K562 (cell line): Measurements from ENCODE around the gene ELF3. TPM values are rescaled to one million over a fixed set of nuclear protein-coding genes. Genes with fewer than 3 reads are reported as not detected.

Experiments
- CREM ChIP-seq: IDR thresholded peaks from 2 replicates; pipeline ENCODE4 v1.6.1; 2014; ENCODE audit warnings: antibody characterized with exemption, low read depth
- FOXK1 ChIP-seq: sonication (generic); formaldehyde crosslinking; IDR thresholded peaks from 2 replicates; pipeline ENCODE4 v1.8.0; 2022; ENCODE audit warnings: missing genetic modification reagents, mild to moderate bottlenecking, borderline replicate concordance
- FOXM1 ChIP-seq, 2 experiments: fragments of 450-650 bp in 1 of 2; sonication (generic) in 1 of 2; formaldehyde crosslinking in 1 of 2; IDR thresholded peaks; 2 replicates each; pipeline versions ENCODE4 v1.6.1 to v1.9.0; 2017 to 2022; ENCODE audit warnings: low read depth in 2 of 2, mild to moderate bottlenecking in 2 of 2, missing genetic modification reagents in 1 of 2, moderate library complexity in 1 of 2
- HNRNPUL1 ChIP-seq: fragments of 200-400 bp; formaldehyde crosslinking; IDR thresholded peaks from 2 replicates; pipeline ENCODE4 v1.6.1; 2017; ENCODE audit warnings: low read length
- PRPF4 ChIP-seq: fragments of 200-400 bp; formaldehyde crosslinking; IDR thresholded peaks from one replicate; pipeline ENCODE4 v1.6.1; 2017; ENCODE audit warnings: low read length, low read depth, mild to moderate bottlenecking; ENCODE audit not compliant: insufficient read depth, poor library complexity, severe bottlenecking
- REST ChIP-seq, 2 experiments: fragments of 450-650 bp; formaldehyde crosslinking in 1 of 2; IDR thresholded peaks; 2 replicates each; pipeline versions ENCODE4 v1.4.0 to v1.6.1; 2014 to 2020; ENCODE audit warnings: mild to moderate bottlenecking in 2 of 2, borderline replicate concordance in 1 of 2, low read depth in 1 of 2
- SMARCC2 ChIP-seq: fragments of 450-650 bp; IDR thresholded peaks from 2 replicates; pipeline ENCODE4 v1.6.1; 2017; ENCODE audit warnings: antibody characterized with exemption, moderate library complexity, mild to moderate bottlenecking, low read depth
- TOE1 ChIP-seq, 2 experiments: fragments of 450-650 bp in 1 of 2; sonication (generic) in 1 of 2; formaldehyde crosslinking in 1 of 2; IDR thresholded peaks; 2 replicates each; pipeline versions ENCODE4 v1.7.1 to v1.8.0; 2016 to 2022; ENCODE audit warnings: borderline replicate concordance in 2 of 2, mild to moderate bottlenecking in 2 of 2, antibody characterized with exemption in 1 of 2, inconsistent platforms in 1 of 2, low read depth in 1 of 2, missing genetic modification reagents in 1 of 2, moderate library complexity in 1 of 2
- ZNF146 ChIP-seq: IDR thresholded peaks from one replicate; pipeline ENCODE4 v1.6.1; 2018; ENCODE audit warnings: missing compliant biosample characterization; ENCODE audit not compliant: unreplicated experiment
- ZNF239 ChIP-seq: fragments of 250-450 bp; sonication (Bioruptor Pico); IDR thresholded peaks from 2 replicates; pipeline ENCODE4 v1.4.0; 2020; ENCODE audit warnings: mild to moderate bottlenecking
- ZNF639 ChIP-seq, 2 experiments: fragments of 200-800 bp in 1 of 2; sonication (Bioruptor generic) in 1 of 2; sonication (generic) in 1 of 2; formaldehyde crosslinking in 1 of 2; IDR thresholded peaks in 1 of 2; conservative IDR thresholded peaks in 1 of 2; 2 replicates each; pipeline versions ENCODE4 v1.5.0 to v1.6.1; 2016 to 2020; ENCODE audit warnings: missing compliant biosample characterization in 1 of 2, missing genetic modification characterization in 1 of 2, missing genetic modification reagents in 1 of 2
- ZNF740 ChIP-seq, 3 experiments: fragments of 200-800 bp in 1 of 3; sonication (Bioruptor generic) in 1 of 3; sonication (generic) in 1 of 3; formaldehyde crosslinking in 1 of 3; IDR thresholded peaks; 2 replicates each; pipeline versions ENCODE4 v1.6.1 to v1.8.0; 2016 to 2022; ENCODE audit warnings: mild to moderate bottlenecking in 2 of 3, missing compliant biosample characterization in 2 of 3, missing genetic modification characterization in 2 of 3, missing genetic modification reagents in 1 of 3
- polyA plus RNA-seq, 8 experiments: library from polyadenylated mRNA; depleted of rRNA in 4 of 8; stranded (reverse) in 5 of 8; unstranded in 3 of 8; fragments of >200 nt; fragmentation: Nextera tagmentation in 2 of 8; fragmentation: Illumina TruSeq in 1 of 8; extraction: Ambion mirVana in 2 of 8; extraction: Trizol in 1 of 8; gene quantifications; 2 replicates each; pipeline versions ENCODE4 v1.2.1 to v1.2.3, GENCODE V29; 2011 to 2014; ENCODE audit warnings: inconsistent platforms in 1 of 8, missing spikeins in 1 of 8
- total RNA-seq, 7 experiments: library from RNA; depleted of rRNA in 6 of 7; stranded (reverse); fragments of >200 nt in 6 of 7; fragmentation: Illumina TruSeq in 2 of 7; extraction: Trizol in 2 of 7; gene quantifications; 2 replicates each; pipeline versions ENCODE4 v1.2.1 to v1.2.3, GENCODE V29; 2011 to 2021; ENCODE audit warnings: low replicate concordance in 1 of 7

Gene ELF3
- total and polyA plus RNA-seq, 9 of the 15 experiments (the other 6 are each of a cell fraction or from before 2014, with no cell fraction given): 0.03 to 1.2 (median 0.07) TPM; not detected in 4

- TF ChIP-seq ZNF639 (CRISPR knock-in tag; conservative IDR thresholded peaks at IDR 0.05 in 1 of 2, IDR thresholded peaks at IDR 0.05 in 1 of 2): no peak
- TF ChIP-seq FOXK1: no peak
- no peak for TF ChIP-seq FOXM1 (IDR thresholded peaks at IDR 0.05; ENCODE audit: low read depth)
- no peak for TF ChIP-seq FOXM1 (CRISPR knock-in tag; IDR thresholded peaks at IDR 0.05; ENCODE audit: low read depth)
- no peak for TF ChIP-seq PRPF4
- no peak for TF ChIP-seq REST (IDR thresholded peaks at IDR 0.05; ENCODE audit: borderline replicate concordance)
- TF ChIP-seq REST (CRISPR knock-in tag; IDR thresholded peaks at IDR 0.05; ENCODE audit: low read depth): no peak
- TF ChIP-seq ZNF239: no peak
- no peak for TF ChIP-seq ZNF146 (CRISPR knock-in tag)
- peak; percentile 22; the same call in 1 of the 2 replicates for TF ChIP-seq CREM
- 0 out of 2 replicates have a peak, but pooled peaks have one; percentile 23 for TF ChIP-seq SMARCC2
- TF ChIP-seq HNRNPUL1: no peak
- TF ChIP-seq ZNF740 (CRISPR knock-in tag; IDR thresholded peaks at IDR 0.05): 0 out of 2 replicates have a peak, but pooled peaks have one; percentile 12
- TF ChIP-seq ZNF740 (tag; IDR thresholded peaks at IDR 0.05): no peak
- no peak for TF ChIP-seq TOE1 (IDR thresholded peaks at IDR 0.05; ENCODE audit: borderline replicate concordance)
- TF ChIP-seq TOE1 (CRISPR knock-in tag; IDR thresholded peaks at IDR 0.05; ENCODE audit: borderline replicate concordance, low read depth): peak; percentile 76; the same call in 1 of the 2 replicates
Measured at GRCh38 chr1:202058001-202058908, 47.9 kb downstream of the ELF3 start (continued).
